Endothelial cell of umbilical vein (primary cell): ENCODE data around the gene RAD51B.

Source experiments
- EZH2 ChIP-seq: IDR thresholded peaks from 2 replicates; pipeline ENCODE4 v1.6.1; 2012; ENCODE audit warnings: borderline replicate concordance, low read depth, mild to moderate bottlenecking, moderate library complexity, low read length, inconsistent platforms; ENCODE audit not compliant: severe bottlenecking
- JUN ChIP-seq: IDR thresholded peaks from 2 replicates; pipeline ENCODE4 v1.6.1; 2011; ENCODE audit warnings: borderline replicate concordance, low read depth; ENCODE audit not compliant: insufficient read length, insufficient read depth
- POLR2A ChIP-seq: IDR thresholded peaks from 2 replicates; pipeline ENCODE4 v1.6.1; 2012; ENCODE audit warnings: low read depth, mild to moderate bottlenecking, control low read depth, low read length
- POLR2AphosphoS5 ChIP-seq: IDR thresholded peaks from 2 replicates; pipeline ENCODE4 v1.6.1; 2012; ENCODE audit warnings: low read depth, mild to moderate bottlenecking, control low read depth, low read length, moderate library complexity; ENCODE audit not compliant: insufficient read depth
- TF ChIP-seq, protein P1 (sequence below), 2 donors: IDR thresholded peaks; 1 replicate in 1 of 2; 2 replicates in 1 of 2; pipeline ENCODE4 v1.5.1; 2011; ENCODE audit warnings: low read length in 2 of 2, mild to moderate bottlenecking in 2 of 2, moderate library complexity in 2 of 2, control low read depth in 1 of 2, inconsistent platforms in 1 of 2, low read depth in 1 of 2; ENCODE audit not compliant: insufficient read depth in 1 of 2; ENCODE audit errors: extremely low read depth in 1 of 2

DNA sequence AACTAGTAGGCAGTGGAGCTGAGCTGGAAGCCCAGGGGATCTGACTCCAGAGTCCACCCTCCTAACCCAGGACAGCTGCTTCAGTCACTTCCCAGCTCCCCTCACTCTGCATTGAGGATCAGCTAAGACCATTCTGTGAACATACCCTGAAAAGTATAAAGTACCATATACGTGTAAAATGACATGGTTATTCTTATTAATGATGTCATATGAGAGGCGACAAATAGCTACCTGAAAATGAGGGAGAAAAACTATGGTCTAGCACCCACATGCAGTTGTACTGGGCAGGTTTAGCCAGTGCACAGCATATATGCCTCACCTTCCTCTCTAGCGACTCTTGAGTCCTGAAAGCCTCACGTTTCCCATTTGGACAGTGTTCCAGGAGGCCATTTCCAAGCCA is 461.9 kb downstream of the RAD51B start:
- TF ChIP-seq, protein P1, sequence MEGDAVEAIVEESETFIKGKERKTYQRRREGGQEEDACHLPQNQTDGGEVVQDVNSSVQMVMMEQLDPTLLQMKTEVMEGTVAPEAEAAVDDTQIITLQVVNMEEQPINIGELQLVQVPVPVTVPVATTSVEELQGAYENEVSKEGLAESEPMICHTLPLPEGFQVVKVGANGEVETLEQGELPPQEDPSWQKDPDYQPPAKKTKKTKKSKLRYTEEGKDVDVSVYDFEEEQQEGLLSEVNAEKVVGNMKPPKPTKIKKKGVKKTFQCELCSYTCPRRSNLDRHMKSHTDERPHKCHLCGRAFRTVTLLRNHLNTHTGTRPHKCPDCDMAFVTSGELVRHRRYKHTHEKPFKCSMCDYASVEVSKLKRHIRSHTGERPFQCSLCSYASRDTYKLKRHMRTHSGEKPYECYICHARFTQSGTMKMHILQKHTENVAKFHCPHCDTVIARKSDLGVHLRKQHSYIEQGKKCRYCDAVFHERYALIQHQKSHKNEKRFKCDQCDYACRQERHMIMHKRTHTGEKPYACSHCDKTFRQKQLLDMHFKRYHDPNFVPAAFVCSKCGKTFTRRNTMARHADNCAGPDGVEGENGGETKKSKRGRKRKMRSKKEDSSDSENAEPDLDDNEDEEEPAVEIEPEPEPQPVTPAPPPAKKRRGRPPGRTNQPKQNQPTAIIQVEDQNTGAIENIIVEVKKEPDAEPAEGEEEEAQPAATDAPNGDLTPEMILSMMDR (IDR thresholded peaks at IDR 0.05; ENCODE audit: extremely low read depth in 1 of 2, insufficient read depth in 1 of 2, low read depth in 1 of 2, low read length in 2 of 2), result no peak
- TF ChIP-seq EZH2, result no peak
- no peak for TF ChIP-seq POLR2AphosphoS5
- TF ChIP-seq POLR2A, result no peak
- no peak for TF ChIP-seq JUN
